Measurements from ENCODE around the gene MYL7.

DNA sequence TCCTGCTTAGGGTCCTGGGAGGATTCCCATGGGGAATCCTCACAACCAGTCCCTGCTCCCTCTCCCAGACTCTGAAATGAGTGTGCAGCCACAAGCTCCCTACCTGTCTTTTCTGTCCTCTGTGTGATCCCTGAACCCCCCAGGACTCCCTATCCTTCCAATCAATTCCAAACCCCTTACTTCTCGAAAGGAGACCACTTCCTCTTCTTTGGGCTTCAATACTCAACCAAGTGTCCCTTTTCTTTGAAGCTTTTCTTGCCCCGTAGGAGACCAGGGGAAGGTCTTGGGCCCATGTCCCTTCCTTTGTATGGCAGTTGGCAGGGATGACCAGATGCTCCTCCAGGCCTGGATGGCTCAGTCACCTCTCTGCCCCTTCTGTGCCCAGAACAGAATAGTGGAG, 35.3 kb downstream of the MYL7 start:
- TF ChIP-seq CTCF (IDR thresholded peaks at IDR 0.05) (no peak), MAZ (IDR thresholded peaks at IDR 0.05; ENCODE audit: borderline replicate concordance, low read depth, low read length) (no peak), RCOR1 (IDR thresholded peaks at IDR 0.05; ENCODE audit: low read depth, low read length) (no peak), POLR2A (IDR thresholded peaks at IDR 0.05; ENCODE audit: low read length) (no peak), MAFK (IDR thresholded peaks at IDR 0.05; ENCODE audit: partially characterized antibody) (no peak), KDM1A (IDR thresholded peaks at IDR 0.05; ENCODE audit: low read depth) (no peak)
- TF ChIP-seq, protein P1, sequence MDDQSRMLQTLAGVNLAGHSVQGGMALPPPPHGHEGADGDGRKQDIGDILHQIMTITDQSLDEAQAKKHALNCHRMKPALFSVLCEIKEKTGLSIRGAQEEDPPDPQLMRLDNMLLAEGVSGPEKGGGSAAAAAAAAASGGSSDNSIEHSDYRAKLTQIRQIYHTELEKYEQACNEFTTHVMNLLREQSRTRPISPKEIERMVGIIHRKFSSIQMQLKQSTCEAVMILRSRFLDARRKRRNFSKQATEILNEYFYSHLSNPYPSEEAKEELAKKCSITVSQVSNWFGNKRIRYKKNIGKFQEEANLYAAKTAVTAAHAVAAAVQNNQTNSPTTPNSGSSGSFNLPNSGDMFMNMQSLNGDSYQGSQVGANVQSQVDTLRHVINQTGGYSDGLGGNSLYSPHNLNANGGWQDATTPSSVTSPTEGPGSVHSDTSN (IDR thresholded peaks at IDR 0.05): no peak
